Astrocyte (in vitro differentiated cells and primary cell): ENCODE results near the gene MEIKIN. TPM values are rescaled to one million over a fixed set of nuclear protein-coding genes. Genes with fewer than 3 reads are reported as not detected.

Experiments used
- DNase-seq: peaks from one replicate; pipeline ENCODE4 v3.0.0-alpha.2; 2010; ENCODE audit warnings: low read depth
- FAIRE-seq: peaks from 2 replicates; lab custom pipeline; 2011; peaks lifted over from hg19 to GRCh38; lab: Jason Lieb, UNC
- H2AFZ ChIP-seq: 2 replicates; pipeline ENCODE4 v1.6.0; 2012; ENCODE audit warnings: low read depth, low read length, inconsistent platforms
- H3K27ac ChIP-seq: 2 replicates; pipeline ENCODE4 v1.5.1; 2011; ENCODE audit warnings: low read depth, low read length, inconsistent platforms
- H3K27me3 ChIP-seq: 2 replicates; pipeline ENCODE4 v1.6.0; 2011; ENCODE audit warnings: low read length, inconsistent platforms; ENCODE audit not compliant: insufficient read depth
- H3K36me3 ChIP-seq: 2 replicates; pipeline ENCODE4 v1.5.1; 2011; ENCODE audit warnings: low read length, inconsistent platforms; ENCODE audit not compliant: insufficient read depth
- H3K4me1 ChIP-seq: 2 replicates; pipeline ENCODE4 v1.5.1; 2011; ENCODE audit warnings: low read length, inconsistent platforms; ENCODE audit not compliant: insufficient read depth
- H3K4me2 ChIP-seq: 2 replicates; pipeline ENCODE4 v1.6.0; 2012; ENCODE audit warnings: low read length, inconsistent platforms
- H3K4me3 ChIP-seq: 2 replicates; pipeline ENCODE4 v1.5.1; 2011; ENCODE audit warnings: low read depth, mild to moderate bottlenecking, low read length, inconsistent platforms; ENCODE audit not compliant: insufficient read depth
- H3K79me2 ChIP-seq: 2 replicates; pipeline ENCODE4 v1.6.0; 2012; ENCODE audit warnings: mild to moderate bottlenecking, low read length, inconsistent platforms; ENCODE audit not compliant: insufficient read depth
- H3K9ac ChIP-seq: 2 replicates; pipeline ENCODE4 v1.6.0; 2012; ENCODE audit warnings: mild to moderate bottlenecking, low read length, inconsistent platforms
- H3K9me3 ChIP-seq: 2 replicates; pipeline ENCODE4 v1.5.1; 2012; ENCODE audit warnings: low read depth, mild to moderate bottlenecking, low read length, inconsistent platforms; ENCODE audit not compliant: insufficient read depth
- H4K20me1 ChIP-seq: 2 replicates; pipeline ENCODE4 v1.6.0; 2012; ENCODE audit warnings: low read length, inconsistent platforms; ENCODE audit not compliant: insufficient read depth
- H3K27ac Mint-ChIP-seq: one replicate; pipeline ENCODE4 v1.8.0; 2021; ENCODE audit warnings: mild to moderate bottlenecking, mixed read lengths; ENCODE audit not compliant: unreplicated experiment
- H3K27me3 Mint-ChIP-seq: one replicate; pipeline ENCODE4 v1.8.0; 2021; ENCODE audit warnings: low read depth, mixed read lengths; ENCODE audit not compliant: unreplicated experiment
- H3K36me3 Mint-ChIP-seq: one replicate; pipeline ENCODE4 v1.8.0; 2021; ENCODE audit warnings: low read depth, mixed read lengths; ENCODE audit not compliant: unreplicated experiment
- H3K4me1 Mint-ChIP-seq: one replicate; pipeline ENCODE4 v1.8.0; 2021; ENCODE audit warnings: low read depth, mixed read lengths; ENCODE audit not compliant: unreplicated experiment
- H3K4me3 Mint-ChIP-seq: one replicate; pipeline ENCODE4 v1.8.0; 2021; ENCODE audit warnings: mild to moderate bottlenecking, moderate library complexity, mixed read lengths; ENCODE audit not compliant: unreplicated experiment
- H3K9me3 Mint-ChIP-seq: one replicate; pipeline ENCODE4 v1.8.0; 2021; ENCODE audit warnings: mild to moderate bottlenecking, mixed read lengths; ENCODE audit not compliant: unreplicated experiment
- EZH2 ChIP-seq: IDR thresholded peaks from 2 replicates; pipeline ENCODE4 v1.6.1; 2012; ENCODE audit warnings: mild to moderate bottlenecking, low read length, inconsistent platforms; ENCODE audit not compliant: insufficient read depth
- total RNA-seq: library from RNA; stranded (reverse); gene quantifications from 2 replicates; pipeline ENCODE4 v1.2.1, GENCODE V29; 2021
- TF ChIP-seq, protein P1 (sequence below): IDR thresholded peaks from 2 replicates; pipeline ENCODE4 v1.5.1; 2011; ENCODE audit warnings: low read depth, mild to moderate bottlenecking, inconsistent platforms, low read length, moderate library complexity; ENCODE audit not compliant: insufficient read depth

Gene MEIKIN
- total RNA-seq, 1 donor from 2014 or later, result not detected

DNA sequence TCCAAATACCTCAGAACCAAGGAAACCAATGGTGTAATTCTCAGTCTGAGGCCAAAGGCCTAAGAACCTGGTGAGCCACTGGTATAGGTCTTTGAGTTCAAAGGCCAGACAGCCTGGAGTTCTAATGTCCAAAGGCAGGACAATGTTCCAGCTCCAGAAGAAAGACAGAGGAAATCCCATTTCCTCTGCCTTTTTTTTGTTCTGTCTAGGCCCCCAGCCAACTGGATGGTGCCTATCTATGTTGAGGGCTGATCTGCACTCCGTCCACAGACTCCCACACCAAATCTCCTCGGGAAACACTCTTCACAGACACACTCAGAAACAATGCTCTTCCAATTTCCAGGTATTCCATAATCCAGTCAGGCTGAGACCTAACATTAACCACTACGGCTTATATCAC lies 178.8 kb downstream of the MEIKIN start:
- Histone ChIP-seq H3K79me2 (peaks cover 98% of the 10 kb centered on the region), H4K20me1 (peaks cover 85% of the 10 kb centered on the region), H3K36me3 (no peaks in the 10 kb centered on the region), H3K9ac (no peak overlapping the region), H3K9me3 (no peaks in the 10 kb centered on the region), H2AFZ (no peak overlapping the region), H3K4me1 (no peaks in the 10 kb centered on the region), H3K4me2 (no peak overlapping the region), H3K4me3 (no peak overlapping the region), H3K27me3 (no peaks in the 10 kb centered on the region), H3K27ac (no peak overlapping the region)
- Mint-ChIP-seq H3K4me3 (no peak overlapping the region), H3K4me1 (peaks cover 21% of the 10 kb centered on the region), H3K27me3 (no peaks in the 10 kb centered on the region), H3K36me3 (peaks cover 14% of the 10 kb centered on the region), H3K9me3 (peaks cover 4% of the 10 kb centered on the region), H3K27ac (no peak overlapping the region)
- FAIRE-seq (no peak), DNase-seq (no peak)
- TF ChIP-seq, protein P1, sequence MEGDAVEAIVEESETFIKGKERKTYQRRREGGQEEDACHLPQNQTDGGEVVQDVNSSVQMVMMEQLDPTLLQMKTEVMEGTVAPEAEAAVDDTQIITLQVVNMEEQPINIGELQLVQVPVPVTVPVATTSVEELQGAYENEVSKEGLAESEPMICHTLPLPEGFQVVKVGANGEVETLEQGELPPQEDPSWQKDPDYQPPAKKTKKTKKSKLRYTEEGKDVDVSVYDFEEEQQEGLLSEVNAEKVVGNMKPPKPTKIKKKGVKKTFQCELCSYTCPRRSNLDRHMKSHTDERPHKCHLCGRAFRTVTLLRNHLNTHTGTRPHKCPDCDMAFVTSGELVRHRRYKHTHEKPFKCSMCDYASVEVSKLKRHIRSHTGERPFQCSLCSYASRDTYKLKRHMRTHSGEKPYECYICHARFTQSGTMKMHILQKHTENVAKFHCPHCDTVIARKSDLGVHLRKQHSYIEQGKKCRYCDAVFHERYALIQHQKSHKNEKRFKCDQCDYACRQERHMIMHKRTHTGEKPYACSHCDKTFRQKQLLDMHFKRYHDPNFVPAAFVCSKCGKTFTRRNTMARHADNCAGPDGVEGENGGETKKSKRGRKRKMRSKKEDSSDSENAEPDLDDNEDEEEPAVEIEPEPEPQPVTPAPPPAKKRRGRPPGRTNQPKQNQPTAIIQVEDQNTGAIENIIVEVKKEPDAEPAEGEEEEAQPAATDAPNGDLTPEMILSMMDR, result no peak
- TF ChIP-seq EZH2, result no peak

DNA sequence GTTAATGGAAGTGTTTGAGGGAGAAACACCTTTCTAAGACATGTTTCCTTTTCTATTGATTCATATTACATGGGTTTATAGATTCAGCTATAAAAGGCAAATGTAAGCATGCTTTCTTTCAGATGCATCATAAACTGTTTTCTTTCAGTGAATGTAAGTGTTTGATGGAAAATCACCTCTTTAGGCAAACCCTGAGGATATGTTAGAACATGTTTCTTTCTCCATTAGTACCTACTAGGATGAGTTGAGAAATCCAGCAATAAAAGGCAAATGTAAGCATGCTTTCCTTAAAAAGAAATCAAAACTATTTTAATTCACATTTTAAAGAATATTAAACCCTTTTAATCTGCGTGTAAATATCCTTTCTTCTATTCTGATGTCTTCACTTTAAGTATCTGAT lies 180.2 kb downstream of the MEIKIN start:
- Mint-ChIP-seq H3K27ac (no peak overlapping the region), H3K4me3 (no peak overlapping the region), H3K27me3 (no peaks in the 10 kb centered on the region), H3K9me3 (peaks cover 4% of the 10 kb centered on the region), H3K36me3 (peaks cover 14% of the 10 kb centered on the region), H3K4me1 (peaks cover 20% of the 10 kb centered on the region)
- H3K4me3 ChIP-seq, result no peak overlapping the region
- peaks cover 98% of the 10 kb centered on the region for H3K79me2 ChIP-seq
- no peak for FAIRE-seq
- no peaks in the 10 kb centered on the region for H3K36me3 ChIP-seq
- DNase-seq, result no peak
- no peak overlapping the region for H3K9ac ChIP-seq
- H4K20me1 ChIP-seq, result peaks cover 87% of the 10 kb centered on the region
- no peak overlapping the region for H3K27ac ChIP-seq
- no peak overlapping the region for H3K4me2 ChIP-seq
- no peaks in the 10 kb centered on the region for H3K4me1 ChIP-seq
- no peaks in the 10 kb centered on the region for H3K9me3 ChIP-seq
- H2AFZ ChIP-seq, result no peak overlapping the region
- no peaks in the 10 kb centered on the region for H3K27me3 ChIP-seq
- TF ChIP-seq EZH2, result no peak
- TF ChIP-seq, protein P1, result no peak

DNA sequence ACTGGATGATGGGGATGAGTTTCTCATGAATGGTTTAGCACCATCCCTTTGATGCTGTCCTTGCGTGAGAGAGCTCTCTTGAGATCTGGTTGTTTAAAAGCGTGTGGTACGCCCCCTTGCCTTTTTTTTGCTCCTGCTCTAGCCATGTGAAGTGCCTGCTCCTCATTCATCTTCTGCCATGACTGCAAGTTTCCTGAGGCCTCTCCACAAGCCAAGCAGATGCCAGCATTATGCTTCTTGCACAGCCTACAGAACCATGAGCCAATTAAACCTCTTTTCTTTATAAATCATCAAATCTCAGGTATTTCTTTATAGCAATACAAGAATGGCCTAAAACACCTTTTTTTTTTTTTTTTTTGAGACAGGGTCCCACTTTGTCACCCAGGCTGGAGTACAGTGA lies 181.5 kb downstream of the MEIKIN start:
- Mint-ChIP-seq H3K4me3 (no peak overlapping the region), H3K9me3 (peaks cover 4% of the 10 kb centered on the region), H3K27ac (no peak overlapping the region), H3K4me1 (peaks cover 11% of the 10 kb centered on the region), H3K36me3 (peaks cover 14% of the 10 kb centered on the region), H3K27me3 (no peaks in the 10 kb centered on the region)
- Histone ChIP-seq H3K27me3 (no peaks in the 10 kb centered on the region), H3K4me3 (no peak overlapping the region), H3K79me2 (peaks cover 98% of the 10 kb centered on the region), H3K36me3 (no peaks in the 10 kb centered on the region), H3K4me2 (no peak overlapping the region), H3K27ac (no peak overlapping the region), H3K4me1 (peaks cover 1% of the 10 kb centered on the region), H4K20me1 (peaks cover 88% of the 10 kb centered on the region), H3K9me3 (no peaks in the 10 kb centered on the region), H2AFZ (no peak overlapping the region), H3K9ac (no peak overlapping the region)
- DNase-seq (no peak), FAIRE-seq (no peak)
- no peak for TF ChIP-seq EZH2
- TF ChIP-seq, protein P1, result no peak
